Measurements from ENCODE around the gene NCL.

DNA sequence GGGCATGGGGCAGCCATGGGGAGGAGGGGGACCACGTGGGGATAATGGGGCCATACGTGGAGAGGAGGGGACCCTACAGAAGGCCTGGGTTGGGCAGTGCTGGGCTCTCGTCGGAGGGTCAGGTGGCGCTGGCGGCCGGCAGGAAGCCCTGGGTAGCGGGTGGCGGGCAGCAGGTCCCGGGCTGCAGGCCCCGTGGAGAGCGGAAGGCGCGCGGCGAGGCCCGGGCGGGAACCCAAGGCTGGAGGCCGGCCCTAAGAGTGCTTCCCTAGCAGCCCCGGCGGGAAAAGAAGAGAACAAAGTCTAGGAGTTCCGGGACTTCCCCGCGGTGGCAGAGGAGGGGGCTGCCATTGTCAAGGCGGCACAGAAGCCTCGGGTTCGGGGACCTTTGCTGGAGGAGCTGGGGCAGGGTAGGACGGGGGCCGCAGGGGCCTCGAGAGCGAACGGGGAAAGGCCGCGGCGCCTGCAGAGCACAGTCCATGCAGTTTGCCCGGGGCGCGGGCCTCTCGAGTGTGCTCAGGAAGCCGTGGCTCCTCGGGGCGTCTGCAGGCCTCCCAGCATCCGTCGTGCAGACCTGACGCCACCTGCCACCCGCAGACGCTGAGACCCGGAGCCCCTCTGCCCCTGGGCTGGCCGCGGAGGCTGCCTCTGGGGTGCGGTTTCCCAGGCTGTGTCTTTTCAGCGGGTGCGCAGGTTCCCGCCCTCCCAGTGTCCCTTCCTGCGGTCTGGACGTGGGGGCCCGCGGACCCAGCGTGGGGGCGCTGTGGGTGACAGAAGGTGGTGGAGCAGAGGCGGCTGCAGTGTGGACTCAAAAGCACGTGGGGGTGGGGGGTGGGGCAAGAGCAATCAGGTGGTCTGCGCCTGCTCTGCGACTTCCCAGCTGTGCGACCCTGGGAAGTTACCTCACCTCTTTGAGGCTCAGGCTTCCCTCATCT, 19.4 kb upstream of the NCL start:
- TF ChIP-seq CTCF (IDR thresholded peaks at IDR 0.05; ENCODE audit: low read length) (no peak), EZH2 (IDR thresholded peaks at IDR 0.05; ENCODE audit: borderline replicate concordance, low read length) (no peak)
